ENCODE data around the gene COLEC11.

DNA sequence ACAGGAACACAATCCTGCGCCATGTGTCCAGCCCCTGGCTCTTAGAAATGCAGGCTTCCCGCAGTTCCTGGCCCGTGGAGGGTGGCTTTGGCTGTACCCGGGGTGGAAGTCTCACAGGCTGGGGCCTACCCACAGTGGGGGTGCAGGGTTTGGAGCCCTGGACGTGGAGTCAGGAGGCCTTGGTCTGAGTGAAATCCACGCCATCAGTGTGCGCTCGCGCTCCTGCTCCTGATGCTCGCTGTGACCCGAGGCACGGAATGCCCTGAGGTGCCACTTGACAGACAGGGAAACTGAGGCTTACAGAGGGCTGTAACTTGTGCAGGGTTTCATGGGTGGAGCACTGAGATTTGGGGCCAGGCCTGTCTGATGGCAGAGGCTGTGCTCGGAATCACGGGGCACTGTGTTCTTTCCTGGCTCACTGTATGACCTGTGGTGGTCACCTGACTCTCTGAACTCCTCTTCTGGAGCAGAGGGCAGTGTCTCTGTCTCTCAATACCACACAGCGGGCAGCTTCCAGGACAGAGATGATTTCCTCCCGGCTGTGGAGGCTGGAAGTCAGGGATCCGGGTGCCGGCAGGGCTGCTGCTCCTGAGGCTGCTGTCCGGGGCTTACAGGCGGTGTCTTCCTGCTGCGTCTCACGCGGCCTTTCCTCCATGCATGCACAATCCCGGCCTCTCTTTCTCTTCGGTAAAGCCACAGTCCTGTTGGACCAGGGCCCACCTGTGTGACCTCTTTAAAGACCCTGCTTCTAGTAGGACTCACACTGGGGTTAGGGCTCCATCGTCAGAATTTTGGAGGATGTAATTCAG lies 37.1 kb downstream of the COLEC11 start:
- TF ChIP-seq POLR2AphosphoS5 (IDR thresholded peaks at IDR 0.05; ENCODE audit: low read depth) (no peak), EZH2 (IDR thresholded peaks at IDR 0.05; ENCODE audit: low read depth, unreplicated experiment) (no peak), NANOG (IDR thresholded peaks at IDR 0.05; ENCODE audit: borderline replicate concordance) (no peak), ZNF331 (CRISPR knock-in tag; IDR thresholded peaks at IDR 0.05; ENCODE audit: low read depth) (no peak), ZNF114 (CRISPR knock-in tag; IDR thresholded peaks at IDR 0.05) (no peak), CREB1 (CRISPR knock-in tag; IDR thresholded peaks at IDR 0.05; ENCODE audit: low read depth) (no peak), EZH2phosphoT487 (IDR thresholded peaks at IDR 0.05; ENCODE audit: unreplicated experiment) (no peak), JUNB (IDR thresholded peaks at IDR 0.05; ENCODE audit: unreplicated experiment) (no peak), STAT1 (IDR thresholded peaks at IDR 0.05; ENCODE audit: unreplicated experiment) (no peak)
- TF ChIP-seq, protein P1, sequence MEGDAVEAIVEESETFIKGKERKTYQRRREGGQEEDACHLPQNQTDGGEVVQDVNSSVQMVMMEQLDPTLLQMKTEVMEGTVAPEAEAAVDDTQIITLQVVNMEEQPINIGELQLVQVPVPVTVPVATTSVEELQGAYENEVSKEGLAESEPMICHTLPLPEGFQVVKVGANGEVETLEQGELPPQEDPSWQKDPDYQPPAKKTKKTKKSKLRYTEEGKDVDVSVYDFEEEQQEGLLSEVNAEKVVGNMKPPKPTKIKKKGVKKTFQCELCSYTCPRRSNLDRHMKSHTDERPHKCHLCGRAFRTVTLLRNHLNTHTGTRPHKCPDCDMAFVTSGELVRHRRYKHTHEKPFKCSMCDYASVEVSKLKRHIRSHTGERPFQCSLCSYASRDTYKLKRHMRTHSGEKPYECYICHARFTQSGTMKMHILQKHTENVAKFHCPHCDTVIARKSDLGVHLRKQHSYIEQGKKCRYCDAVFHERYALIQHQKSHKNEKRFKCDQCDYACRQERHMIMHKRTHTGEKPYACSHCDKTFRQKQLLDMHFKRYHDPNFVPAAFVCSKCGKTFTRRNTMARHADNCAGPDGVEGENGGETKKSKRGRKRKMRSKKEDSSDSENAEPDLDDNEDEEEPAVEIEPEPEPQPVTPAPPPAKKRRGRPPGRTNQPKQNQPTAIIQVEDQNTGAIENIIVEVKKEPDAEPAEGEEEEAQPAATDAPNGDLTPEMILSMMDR (conservative IDR thresholded peaks at IDR 0.05; ENCODE audit: low read depth in 2 of 2) = no peak
- TF ChIP-seq, protein P2, sequence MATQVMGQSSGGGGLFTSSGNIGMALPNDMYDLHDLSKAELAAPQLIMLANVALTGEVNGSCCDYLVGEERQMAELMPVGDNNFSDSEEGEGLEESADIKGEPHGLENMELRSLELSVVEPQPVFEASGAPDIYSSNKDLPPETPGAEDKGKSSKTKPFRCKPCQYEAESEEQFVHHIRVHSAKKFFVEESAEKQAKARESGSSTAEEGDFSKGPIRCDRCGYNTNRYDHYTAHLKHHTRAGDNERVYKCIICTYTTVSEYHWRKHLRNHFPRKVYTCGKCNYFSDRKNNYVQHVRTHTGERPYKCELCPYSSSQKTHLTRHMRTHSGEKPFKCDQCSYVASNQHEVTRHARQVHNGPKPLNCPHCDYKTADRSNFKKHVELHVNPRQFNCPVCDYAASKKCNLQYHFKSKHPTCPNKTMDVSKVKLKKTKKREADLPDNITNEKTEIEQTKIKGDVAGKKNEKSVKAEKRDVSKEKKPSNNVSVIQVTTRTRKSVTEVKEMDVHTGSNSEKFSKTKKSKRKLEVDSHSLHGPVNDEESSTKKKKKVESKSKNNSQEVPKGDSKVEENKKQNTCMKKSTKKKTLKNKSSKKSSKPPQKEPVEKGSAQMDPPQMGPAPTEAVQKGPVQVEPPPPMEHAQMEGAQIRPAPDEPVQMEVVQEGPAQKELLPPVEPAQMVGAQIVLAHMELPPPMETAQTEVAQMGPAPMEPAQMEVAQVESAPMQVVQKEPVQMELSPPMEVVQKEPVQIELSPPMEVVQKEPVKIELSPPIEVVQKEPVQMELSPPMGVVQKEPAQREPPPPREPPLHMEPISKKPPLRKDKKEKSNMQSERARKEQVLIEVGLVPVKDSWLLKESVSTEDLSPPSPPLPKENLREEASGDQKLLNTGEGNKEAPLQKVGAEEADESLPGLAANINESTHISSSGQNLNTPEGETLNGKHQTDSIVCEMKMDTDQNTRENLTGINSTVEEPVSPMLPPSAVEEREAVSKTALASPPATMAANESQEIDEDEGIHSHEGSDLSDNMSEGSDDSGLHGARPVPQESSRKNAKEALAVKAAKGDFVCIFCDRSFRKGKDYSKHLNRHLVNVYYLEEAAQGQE (IDR thresholded peaks at IDR 0.05; ENCODE audit: unreplicated experiment) = no peak
- TF ChIP-seq, protein P3, sequence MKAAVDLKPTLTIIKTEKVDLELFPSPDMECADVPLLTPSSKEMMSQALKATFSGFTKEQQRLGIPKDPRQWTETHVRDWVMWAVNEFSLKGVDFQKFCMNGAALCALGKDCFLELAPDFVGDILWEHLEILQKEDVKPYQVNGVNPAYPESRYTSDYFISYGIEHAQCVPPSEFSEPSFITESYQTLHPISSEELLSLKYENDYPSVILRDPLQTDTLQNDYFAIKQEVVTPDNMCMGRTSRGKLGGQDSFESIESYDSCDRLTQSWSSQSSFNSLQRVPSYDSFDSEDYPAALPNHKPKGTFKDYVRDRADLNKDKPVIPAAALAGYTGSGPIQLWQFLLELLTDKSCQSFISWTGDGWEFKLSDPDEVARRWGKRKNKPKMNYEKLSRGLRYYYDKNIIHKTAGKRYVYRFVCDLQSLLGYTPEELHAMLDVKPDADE (IDR thresholded peaks at IDR 0.05) = no peak
- TF ChIP-seq, protein P4, sequence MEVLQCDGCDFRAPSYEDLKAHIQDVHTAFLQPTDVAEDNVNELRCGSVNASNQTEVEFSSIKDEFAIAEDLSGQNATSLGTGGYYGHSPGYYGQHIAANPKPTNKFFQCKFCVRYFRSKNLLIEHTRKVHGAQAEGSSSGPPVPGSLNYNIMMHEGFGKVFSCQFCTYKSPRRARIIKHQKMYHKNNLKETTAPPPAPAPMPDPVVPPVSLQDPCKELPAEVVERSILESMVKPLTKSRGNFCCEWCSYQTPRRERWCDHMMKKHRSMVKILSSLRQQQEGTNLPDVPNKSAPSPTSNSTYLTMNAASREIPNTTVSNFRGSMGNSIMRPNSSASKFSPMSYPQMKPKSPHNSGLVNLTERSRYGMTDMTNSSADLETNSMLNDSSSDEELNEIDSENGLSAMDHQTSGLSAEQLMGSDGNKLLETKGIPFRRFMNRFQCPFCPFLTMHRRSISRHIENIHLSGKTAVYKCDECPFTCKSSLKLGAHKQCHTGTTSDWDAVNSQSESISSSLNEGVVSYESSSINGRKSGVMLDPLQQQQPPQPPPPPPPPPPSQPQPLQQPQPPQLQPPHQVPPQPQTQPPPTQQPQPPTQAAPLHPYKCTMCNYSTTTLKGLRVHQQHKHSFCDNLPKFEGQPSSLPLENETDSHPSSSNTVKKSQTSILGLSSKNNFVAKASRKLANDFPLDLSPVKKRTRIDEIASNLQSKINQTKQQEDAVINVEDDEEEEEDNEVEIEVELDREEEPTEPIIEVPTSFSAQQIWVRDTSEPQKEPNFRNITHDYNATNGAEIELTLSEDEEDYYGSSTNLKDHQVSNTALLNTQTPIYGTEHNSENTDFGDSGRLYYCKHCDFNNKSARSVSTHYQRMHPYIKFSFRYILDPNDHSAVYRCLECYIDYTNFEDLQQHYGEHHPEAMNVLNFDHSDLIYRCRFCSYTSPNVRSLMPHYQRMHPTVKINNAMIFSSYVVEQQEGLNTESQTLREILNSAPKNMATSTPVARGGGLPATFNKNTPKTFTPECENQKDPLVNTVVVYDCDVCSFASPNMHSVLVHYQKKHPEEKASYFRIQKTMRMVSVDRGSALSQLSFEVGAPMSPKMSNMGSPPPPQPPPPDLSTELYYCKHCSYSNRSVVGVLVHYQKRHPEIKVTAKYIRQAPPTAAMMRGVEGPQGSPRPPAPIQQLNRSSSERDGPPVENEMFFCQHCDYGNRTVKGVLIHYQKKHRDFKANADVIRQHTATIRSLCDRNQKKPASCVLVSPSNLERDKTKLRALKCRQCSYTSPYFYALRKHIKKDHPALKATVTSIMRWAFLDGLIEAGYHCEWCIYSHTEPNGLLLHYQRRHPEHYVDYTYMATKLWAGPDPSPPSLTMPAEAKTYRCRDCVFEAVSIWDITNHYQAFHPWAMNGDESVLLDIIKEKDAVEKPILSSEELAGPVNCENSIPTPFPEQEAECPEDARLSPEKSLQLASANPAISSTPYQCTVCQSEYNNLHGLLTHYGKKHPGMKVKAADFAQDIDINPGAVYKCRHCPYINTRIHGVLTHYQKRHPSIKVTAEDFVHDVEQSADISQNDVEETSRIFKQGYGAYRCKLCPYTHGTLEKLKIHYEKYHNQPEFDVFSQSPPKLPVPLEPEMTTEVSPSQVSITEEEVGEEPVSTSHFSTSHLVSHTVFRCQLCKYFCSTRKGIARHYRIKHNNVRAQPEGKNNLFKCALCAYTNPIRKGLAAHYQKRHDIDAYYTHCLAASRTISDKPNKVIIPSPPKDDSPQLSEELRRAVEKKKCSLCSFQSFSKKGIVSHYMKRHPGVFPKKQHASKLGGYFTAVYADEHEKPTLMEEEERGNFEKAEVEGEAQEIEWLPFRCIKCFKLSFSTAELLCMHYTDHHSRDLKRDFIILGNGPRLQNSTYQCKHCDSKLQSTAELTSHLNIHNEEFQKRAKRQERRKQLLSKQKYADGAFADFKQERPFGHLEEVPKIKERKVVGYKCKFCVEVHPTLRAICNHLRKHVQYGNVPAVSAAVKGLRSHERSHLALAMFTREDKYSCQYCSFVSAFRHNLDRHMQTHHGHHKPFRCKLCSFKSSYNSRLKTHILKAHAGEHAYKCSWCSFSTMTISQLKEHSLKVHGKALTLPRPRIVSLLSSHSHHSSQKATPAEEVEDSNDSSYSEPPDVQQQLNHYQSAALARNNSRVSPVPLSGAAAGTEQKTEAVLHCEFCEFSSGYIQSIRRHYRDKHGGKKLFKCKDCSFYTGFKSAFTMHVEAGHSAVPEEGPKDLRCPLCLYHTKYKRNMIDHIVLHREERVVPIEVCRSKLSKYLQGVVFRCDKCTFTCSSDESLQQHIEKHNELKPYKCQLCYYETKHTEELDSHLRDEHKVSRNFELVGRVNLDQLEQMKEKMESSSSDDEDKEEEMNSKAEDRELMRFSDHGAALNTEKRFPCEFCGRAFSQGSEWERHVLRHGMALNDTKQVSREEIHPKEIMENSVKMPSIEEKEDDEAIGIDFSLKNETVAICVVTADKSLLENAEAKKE (CRISPR knock-in tag; IDR thresholded peaks at IDR 0.05) = no peak

All from GM23338 (cell line).